ENCODE results near the gene PATJ.
A peak's percentile ranks its signal among the peaks of the same experiment; 100 is the strongest.

The PATJ gene

DNA sequence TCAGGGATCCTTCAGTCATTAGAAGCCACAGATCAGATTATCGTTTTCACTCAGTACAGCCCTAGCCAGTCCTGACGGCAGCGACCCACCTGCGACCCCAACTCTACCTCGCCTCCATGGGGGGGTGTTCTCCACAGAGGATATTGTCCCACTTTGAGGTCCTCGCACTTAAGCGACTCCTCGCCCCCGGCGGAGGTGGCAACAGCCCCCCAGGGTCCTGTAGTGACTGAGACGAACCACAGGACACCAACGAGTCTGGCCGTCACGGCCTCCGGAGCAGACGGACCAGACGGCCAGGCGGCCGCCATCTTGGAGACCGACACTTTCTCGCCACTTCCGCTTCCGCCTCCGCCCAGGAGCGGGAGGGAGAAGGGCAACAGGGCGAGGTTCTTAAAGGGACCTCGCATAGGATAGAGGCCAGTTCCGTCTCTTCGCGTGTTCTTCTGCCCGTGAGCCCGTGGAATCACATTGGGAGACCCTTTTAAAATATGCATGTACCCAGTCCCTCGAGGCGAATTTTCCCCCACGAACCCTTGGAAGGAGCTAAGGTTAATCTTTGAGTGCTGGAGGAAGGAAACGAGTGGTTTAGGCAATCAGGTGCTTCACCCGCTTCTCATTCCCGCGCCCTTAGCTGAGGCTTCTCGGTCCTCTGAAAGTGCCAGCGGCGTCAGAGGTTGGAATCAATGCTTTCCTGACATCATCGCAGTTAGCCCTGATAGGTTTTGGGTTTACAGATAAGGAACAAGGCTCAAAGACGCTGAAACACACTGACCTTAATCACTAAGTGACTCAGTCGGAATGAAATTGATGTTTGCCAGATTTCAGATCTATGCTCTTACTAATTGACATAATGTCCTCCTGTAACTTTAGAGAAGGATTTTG, 17.2 kb upstream of the PATJ start, which contains the start of gene TM2D1 (continued):
- TF ChIP-seq ZSCAN23 (tag by site-specific recombination; IDR thresholded peaks at IDR 0.05) (no peak), YY2 (tag by site-specific recombination; IDR thresholded peaks at IDR 0.05) (peak; percentile 94), ZNF2 (tag by site-specific recombination; IDR thresholded peaks at IDR 0.05) (peak; percentile 71), ZNF521 (tag by site-specific recombination; IDR thresholded peaks at IDR 0.05) (no peak), ZNF157 (tag by site-specific recombination; IDR thresholded peaks at IDR 0.05) (no peak), ZFP41 (tag by site-specific recombination; IDR thresholded peaks at IDR 0.05; ENCODE audit: borderline replicate concordance) (no peak), ZNF274 (IDR thresholded peaks at IDR 0.05; ENCODE audit: low read length) (no peak), ZNF274 (tag by site-specific recombination; IDR thresholded peaks at IDR 0.05; ENCODE audit: borderline replicate concordance) (no peak), ZNF169 (tag by site-specific recombination; IDR thresholded peaks at IDR 0.05) (no peak), PRDM1 (tag by site-specific recombination; IDR thresholded peaks at IDR 0.05) (no peak), ZNF664 (tag by site-specific recombination; IDR thresholded peaks at IDR 0.05) (no peak), KLF10 (tag by site-specific recombination; IDR thresholded peaks at IDR 0.05) (no peak; the same call in 1 of the 2 replicates), SCRT1 (tag by site-specific recombination; IDR thresholded peaks at IDR 0.05; ENCODE audit: borderline replicate concordance) (peak; percentile 74; the same call in 1 of the 2 replicates), SP3 (tag by site-specific recombination; IDR thresholded peaks at IDR 0.05) (peak; percentile 88), MYNN (tag by site-specific recombination; IDR thresholded peaks at IDR 0.05; ENCODE audit: borderline replicate concordance) (no peak), HOXA7 (CRISPR knock-in tag; IDR thresholded peaks at IDR 0.05; ENCODE audit: borderline replicate concordance) (no peak), ZFP3 (tag by site-specific recombination; IDR thresholded peaks at IDR 0.05; ENCODE audit: low read depth) (no peak; the same call in 1 of the 2 replicates), ZNF37A (tag by site-specific recombination; IDR thresholded peaks at IDR 0.05) (no peak), ZNF391 (tag by site-specific recombination; IDR thresholded peaks at IDR 0.05; ENCODE audit: borderline replicate concordance, low read depth) (no peak)
- TF ChIP-seq, protein P1, sequence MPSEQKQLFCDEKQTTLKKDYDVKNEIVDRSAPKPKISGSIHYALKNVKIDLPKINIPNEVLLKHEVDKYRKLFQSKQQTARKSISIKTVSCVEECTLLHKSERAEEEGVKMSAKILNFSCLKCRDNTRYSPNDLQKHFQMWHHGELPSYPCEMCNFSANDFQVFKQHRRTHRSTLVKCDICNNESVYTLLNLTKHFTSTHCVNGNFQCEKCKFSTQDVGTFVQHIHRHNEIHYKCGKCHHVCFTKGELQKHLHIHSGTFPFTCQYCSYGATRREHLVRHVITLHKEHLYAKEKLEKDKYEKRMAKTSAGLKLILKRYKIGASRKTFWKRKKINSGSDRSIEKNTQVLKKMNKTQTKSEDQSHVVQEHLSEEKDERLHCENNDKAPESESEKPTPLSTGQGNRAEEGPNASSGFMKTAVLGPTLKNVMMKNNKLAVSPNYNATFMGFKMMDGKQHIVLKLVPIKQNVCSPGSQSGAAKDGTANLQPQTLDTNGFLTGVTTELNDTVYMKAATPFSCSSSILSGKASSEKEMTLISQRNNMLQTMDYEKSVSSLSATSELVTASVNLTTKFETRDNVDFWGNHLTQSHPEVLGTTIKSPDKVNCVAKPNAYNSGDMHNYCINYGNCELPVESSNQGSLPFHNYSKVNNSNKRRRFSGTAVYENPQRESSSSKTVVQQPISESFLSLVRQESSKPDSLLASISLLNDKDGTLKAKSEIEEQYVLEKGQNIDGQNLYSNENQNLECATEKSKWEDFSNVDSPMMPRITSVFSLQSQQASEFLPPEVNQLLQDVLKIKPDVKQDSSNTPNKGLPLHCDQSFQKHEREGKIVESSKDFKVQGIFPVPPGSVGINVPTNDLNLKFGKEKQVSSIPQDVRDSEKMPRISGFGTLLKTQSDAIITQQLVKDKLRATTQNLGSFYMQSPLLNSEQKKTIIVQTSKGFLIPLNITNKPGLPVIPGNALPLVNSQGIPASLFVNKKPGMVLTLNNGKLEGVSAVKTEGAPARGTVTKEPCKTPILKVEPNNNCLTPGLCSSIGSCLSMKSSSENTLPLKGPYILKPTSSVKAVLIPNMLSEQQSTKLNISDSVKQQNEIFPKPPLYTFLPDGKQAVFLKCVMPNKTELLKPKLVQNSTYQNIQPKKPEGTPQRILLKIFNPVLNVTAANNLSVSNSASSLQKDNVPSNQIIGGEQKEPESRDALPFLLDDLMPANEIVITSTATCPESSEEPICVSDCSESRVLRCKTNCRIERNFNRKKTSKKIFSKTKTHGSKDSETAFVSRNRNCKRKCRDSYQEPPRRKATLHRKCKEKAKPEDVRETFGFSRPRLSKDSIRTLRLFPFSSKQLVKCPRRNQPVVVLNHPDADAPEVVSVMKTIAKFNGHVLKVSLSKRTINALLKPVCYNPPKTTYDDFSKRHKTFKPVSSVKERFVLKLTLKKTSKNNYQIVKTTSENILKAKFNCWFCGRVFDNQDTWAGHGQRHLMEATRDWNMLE (tag by site-specific recombination; conservative IDR thresholded peaks at IDR 0.05; ENCODE audit: low read depth), result peak; percentile 80
- TF ChIP-seq, protein P2, sequence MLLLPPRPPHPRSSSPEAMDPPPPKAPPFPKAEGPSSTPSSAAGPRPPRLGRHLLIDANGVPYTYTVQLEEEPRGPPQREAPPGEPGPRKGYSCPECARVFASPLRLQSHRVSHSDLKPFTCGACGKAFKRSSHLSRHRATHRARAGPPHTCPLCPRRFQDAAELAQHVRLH (tag by site-specific recombination; IDR thresholded peaks at IDR 0.05), result no peak; the same call in 1 of the 2 replicates
- TF ChIP-seq, protein P3, sequence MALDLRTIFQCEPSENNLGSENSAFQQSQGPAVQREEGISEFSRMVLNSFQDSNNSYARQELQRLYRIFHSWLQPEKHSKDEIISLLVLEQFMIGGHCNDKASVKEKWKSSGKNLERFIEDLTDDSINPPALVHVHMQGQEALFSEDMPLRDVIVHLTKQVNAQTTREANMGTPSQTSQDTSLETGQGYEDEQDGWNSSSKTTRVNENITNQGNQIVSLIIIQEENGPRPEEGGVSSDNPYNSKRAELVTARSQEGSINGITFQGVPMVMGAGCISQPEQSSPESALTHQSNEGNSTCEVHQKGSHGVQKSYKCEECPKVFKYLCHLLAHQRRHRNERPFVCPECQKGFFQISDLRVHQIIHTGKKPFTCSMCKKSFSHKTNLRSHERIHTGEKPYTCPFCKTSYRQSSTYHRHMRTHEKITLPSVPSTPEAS (tag by site-specific recombination; IDR thresholded peaks at IDR 0.05), result no peak
- TF ChIP-seq, protein P4, sequence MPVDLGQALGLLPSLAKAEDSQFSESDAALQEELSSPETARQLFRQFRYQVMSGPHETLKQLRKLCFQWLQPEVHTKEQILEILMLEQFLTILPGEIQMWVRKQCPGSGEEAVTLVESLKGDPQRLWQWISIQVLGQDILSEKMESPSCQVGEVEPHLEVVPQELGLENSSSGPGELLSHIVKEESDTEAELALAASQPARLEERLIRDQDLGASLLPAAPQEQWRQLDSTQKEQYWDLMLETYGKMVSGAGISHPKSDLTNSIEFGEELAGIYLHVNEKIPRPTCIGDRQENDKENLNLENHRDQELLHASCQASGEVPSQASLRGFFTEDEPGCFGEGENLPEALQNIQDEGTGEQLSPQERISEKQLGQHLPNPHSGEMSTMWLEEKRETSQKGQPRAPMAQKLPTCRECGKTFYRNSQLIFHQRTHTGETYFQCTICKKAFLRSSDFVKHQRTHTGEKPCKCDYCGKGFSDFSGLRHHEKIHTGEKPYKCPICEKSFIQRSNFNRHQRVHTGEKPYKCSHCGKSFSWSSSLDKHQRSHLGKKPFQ (tag by site-specific recombination; IDR thresholded peaks at IDR 0.05), result no peak
- TF ChIP-seq, protein P5, sequence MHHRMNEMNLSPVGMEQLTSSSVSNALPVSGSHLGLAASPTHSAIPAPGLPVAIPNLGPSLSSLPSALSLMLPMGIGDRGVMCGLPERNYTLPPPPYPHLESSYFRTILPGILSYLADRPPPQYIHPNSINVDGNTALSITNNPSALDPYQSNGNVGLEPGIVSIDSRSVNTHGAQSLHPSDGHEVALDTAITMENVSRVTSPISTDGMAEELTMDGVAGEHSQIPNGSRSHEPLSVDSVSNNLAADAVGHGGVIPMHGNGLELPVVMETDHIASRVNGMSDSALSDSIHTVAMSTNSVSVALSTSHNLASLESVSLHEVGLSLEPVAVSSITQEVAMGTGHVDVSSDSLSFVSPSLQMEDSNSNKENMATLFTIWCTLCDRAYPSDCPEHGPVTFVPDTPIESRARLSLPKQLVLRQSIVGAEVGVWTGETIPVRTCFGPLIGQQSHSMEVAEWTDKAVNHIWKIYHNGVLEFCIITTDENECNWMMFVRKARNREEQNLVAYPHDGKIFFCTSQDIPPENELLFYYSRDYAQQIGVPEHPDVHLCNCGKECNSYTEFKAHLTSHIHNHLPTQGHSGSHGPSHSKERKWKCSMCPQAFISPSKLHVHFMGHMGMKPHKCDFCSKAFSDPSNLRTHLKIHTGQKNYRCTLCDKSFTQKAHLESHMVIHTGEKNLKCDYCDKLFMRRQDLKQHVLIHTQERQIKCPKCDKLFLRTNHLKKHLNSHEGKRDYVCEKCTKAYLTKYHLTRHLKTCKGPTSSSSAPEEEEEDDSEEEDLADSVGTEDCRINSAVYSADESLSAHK (tag by site-specific recombination; IDR thresholded peaks at IDR 0.05), result 0 out of 2 replicates have a peak, but pooled peaks have one; percentile 9
- TF ChIP-seq, protein P6, sequence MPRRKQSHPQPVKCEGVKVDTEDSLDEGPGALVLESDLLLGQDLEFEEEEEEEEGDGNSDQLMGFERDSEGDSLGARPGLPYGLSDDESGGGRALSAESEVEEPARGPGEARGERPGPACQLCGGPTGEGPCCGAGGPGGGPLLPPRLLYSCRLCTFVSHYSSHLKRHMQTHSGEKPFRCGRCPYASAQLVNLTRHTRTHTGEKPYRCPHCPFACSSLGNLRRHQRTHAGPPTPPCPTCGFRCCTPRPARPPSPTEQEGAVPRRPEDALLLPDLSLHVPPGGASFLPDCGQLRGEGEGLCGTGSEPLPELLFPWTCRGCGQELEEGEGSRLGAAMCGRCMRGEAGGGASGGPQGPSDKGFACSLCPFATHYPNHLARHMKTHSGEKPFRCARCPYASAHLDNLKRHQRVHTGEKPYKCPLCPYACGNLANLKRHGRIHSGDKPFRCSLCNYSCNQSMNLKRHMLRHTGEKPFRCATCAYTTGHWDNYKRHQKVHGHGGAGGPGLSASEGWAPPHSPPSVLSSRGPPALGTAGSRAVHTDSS (tag by site-specific recombination; IDR thresholded peaks at IDR 0.05), result no peak
